ENCODE measurements around the gene CYP2U1. TPM values are rescaled to one million over a fixed set of nuclear protein-coding genes. Genes with fewer than 3 reads are reported as not detected.
A peak's percentile ranks its signal among the peaks of the same experiment; 100 is the strongest.

The CYP2U1 gene
- total and polyA plus RNA-seq, 2 experiments from 2014 or later = 3.2 to 9.9 TPM

GRCh38 chr4:107908377-107908776 is 23.0 kb upstream of the CYP2U1 start (continued):
- TF ChIP-seq, protein P1, sequence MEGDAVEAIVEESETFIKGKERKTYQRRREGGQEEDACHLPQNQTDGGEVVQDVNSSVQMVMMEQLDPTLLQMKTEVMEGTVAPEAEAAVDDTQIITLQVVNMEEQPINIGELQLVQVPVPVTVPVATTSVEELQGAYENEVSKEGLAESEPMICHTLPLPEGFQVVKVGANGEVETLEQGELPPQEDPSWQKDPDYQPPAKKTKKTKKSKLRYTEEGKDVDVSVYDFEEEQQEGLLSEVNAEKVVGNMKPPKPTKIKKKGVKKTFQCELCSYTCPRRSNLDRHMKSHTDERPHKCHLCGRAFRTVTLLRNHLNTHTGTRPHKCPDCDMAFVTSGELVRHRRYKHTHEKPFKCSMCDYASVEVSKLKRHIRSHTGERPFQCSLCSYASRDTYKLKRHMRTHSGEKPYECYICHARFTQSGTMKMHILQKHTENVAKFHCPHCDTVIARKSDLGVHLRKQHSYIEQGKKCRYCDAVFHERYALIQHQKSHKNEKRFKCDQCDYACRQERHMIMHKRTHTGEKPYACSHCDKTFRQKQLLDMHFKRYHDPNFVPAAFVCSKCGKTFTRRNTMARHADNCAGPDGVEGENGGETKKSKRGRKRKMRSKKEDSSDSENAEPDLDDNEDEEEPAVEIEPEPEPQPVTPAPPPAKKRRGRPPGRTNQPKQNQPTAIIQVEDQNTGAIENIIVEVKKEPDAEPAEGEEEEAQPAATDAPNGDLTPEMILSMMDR (conservative IDR thresholded peaks at IDR 0.05; ENCODE audit: low read depth in 2 of 2) = no peak

DNA sequence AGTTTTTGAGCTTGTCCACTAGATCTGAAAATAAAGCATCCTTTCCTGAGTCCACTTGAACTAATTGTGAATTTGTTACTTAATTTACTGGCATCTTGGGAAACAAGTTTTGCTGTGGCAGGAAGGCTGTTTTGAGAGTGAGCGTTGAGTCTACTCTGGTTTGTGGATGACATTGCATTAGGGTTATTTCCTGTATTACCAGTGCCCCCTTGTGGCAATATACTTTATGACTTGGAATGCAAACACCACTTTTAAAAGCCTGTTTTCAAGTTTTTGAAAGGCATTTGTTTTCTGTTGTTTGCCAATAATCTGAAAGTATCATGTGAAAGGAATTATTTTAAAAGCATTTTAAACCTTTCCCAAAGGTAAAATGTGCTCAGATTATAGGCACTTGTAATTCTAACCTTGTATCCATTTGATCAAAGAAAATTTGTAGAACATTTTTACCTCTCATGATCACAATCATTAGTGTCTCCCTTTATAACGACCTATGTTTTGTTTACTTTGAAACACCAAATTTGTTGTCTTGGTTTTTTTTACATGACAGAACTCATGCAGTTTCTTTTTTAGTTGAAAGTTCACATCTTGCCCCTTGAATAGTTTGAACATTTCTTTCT is 18.0 kb upstream of the CYP2U1 start:
- Mint-ChIP-seq H3K27me3 (ENCODE audit: insufficient read depth, low read depth, poor library complexity) (peaks cover 1% of the 10 kb centered on the region), H3K4me3 (no peak overlapping the region), H3K4me1 (peaks cover 14% of the 10 kb centered on the region), H3K27ac (no peak overlapping the region; the same call in 1 of the 2 replicates), H3K36me3 (ENCODE audit: low read depth) (no peaks in the 10 kb centered on the region; the same call in 2 of the 3 replicates), H3K9me3 (no peaks in the 10 kb centered on the region)
- Histone ChIP-seq H3K36me3 (ENCODE audit: insufficient read depth) (no peaks in the 10 kb centered on the region), H3K27me3 (ENCODE audit: insufficient read depth) (no peaks in the 10 kb centered on the region), H3K27ac (ENCODE audit: low read depth) (no peak overlapping the region), H4K20me1 (replicated peaks; ENCODE audit: insufficient read depth) (no peaks in the 10 kb centered on the region), H3F3A (replicated peaks; ENCODE audit: low read depth) (no peaks in the 10 kb centered on the region), H2AFZ (no peak overlapping the region), H3K79me2 (replicated peaks; ENCODE audit: insufficient read depth) (no peaks in the 10 kb centered on the region), H3K4me2 (no peak overlapping the region), H3K4me1 (ENCODE audit: insufficient read depth) (peaks cover 9% of the 10 kb centered on the region; the same call in 1 of the 2 replicates), H3K4me3 (no peak overlapping the region), H3K9me2 (ENCODE audit: insufficient read depth) (no peaks in the 10 kb centered on the region)
- peak; percentile 80 for ATAC-seq
- TF ChIP-seq CREB1 (CRISPR knock-in tag; IDR thresholded peaks at IDR 0.05; ENCODE audit: low read depth) = no peak
- TF ChIP-seq, protein P1 (conservative IDR thresholded peaks at IDR 0.05; ENCODE audit: low read depth in 2 of 2) = peak; percentile 79 to 91
- no peak for TF ChIP-seq ZNF331 (CRISPR knock-in tag; IDR thresholded peaks at IDR 0.05; ENCODE audit: low read depth)
- TF ChIP-seq STAT1 (IDR thresholded peaks at IDR 0.05; ENCODE audit: unreplicated experiment) = no peak
- no peak for TF ChIP-seq NANOG (IDR thresholded peaks at IDR 0.05; ENCODE audit: borderline replicate concordance)
- TF ChIP-seq, protein P2, sequence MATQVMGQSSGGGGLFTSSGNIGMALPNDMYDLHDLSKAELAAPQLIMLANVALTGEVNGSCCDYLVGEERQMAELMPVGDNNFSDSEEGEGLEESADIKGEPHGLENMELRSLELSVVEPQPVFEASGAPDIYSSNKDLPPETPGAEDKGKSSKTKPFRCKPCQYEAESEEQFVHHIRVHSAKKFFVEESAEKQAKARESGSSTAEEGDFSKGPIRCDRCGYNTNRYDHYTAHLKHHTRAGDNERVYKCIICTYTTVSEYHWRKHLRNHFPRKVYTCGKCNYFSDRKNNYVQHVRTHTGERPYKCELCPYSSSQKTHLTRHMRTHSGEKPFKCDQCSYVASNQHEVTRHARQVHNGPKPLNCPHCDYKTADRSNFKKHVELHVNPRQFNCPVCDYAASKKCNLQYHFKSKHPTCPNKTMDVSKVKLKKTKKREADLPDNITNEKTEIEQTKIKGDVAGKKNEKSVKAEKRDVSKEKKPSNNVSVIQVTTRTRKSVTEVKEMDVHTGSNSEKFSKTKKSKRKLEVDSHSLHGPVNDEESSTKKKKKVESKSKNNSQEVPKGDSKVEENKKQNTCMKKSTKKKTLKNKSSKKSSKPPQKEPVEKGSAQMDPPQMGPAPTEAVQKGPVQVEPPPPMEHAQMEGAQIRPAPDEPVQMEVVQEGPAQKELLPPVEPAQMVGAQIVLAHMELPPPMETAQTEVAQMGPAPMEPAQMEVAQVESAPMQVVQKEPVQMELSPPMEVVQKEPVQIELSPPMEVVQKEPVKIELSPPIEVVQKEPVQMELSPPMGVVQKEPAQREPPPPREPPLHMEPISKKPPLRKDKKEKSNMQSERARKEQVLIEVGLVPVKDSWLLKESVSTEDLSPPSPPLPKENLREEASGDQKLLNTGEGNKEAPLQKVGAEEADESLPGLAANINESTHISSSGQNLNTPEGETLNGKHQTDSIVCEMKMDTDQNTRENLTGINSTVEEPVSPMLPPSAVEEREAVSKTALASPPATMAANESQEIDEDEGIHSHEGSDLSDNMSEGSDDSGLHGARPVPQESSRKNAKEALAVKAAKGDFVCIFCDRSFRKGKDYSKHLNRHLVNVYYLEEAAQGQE (IDR thresholded peaks at IDR 0.05; ENCODE audit: unreplicated experiment) = no peak
- no peak for TF ChIP-seq EZH2phosphoT487 (IDR thresholded peaks at IDR 0.05; ENCODE audit: unreplicated experiment)
- no peak for TF ChIP-seq ZNF114 (CRISPR knock-in tag; IDR thresholded peaks at IDR 0.05)
- no peak for TF ChIP-seq EZH2 (IDR thresholded peaks at IDR 0.05; ENCODE audit: low read depth, unreplicated experiment)
- peak; percentile 91 for DNase-seq (ENCODE audit: low spot score)
